H1 (cell line): ENCODE measurements around the gene ALDH7A1. TPM values are rescaled to one million over a fixed set of nuclear protein-coding genes. Genes with fewer than 3 reads are reported as not detected.

Experiments used
- CTCF ChIA-PET: fragments of 300-600 bp; sonication (Branson Sonifier 250); formaldehyde crosslinking; loops from one replicate; lab custom pipeline; 2021; ENCODE audit not compliant: partially characterized antibody; lab: Charles Lee
- POLR2A ChIA-PET: fragments of 300-600 bp; sonication (Branson Sonifier 250); formaldehyde crosslinking; loops from one replicate; lab custom pipeline; 2021; ENCODE audit warnings: inconsistent platforms; ENCODE audit not compliant: partially characterized antibody; lab: Charles Lee
- DNase-seq, 2 experiments: peaks; one replicate each; pipeline versions ENCODE4 v3.0.0 to v3.0.0-alpha.2; 2010 to 2022; ENCODE audit warnings: low spot score in 2 of 2, low read depth in 1 of 2, mixed read lengths in 1 of 2
- FAIRE-seq: peaks from 2 replicates; lab custom pipeline; 2011; peaks lifted over from hg19 to GRCh38; lab: Jason Lieb, UNC
- H2AFZ ChIP-seq: 2 replicates; pipeline ENCODE4 v1.8.1; 2012; ENCODE audit warnings: low read length, inconsistent platforms
- H2AK5ac ChIP-seq: 2 replicates; pipeline ENCODE4 v1.6.1; 2013; ENCODE audit warnings: low read depth, low read length
- H2BK120ac ChIP-seq: replicated peaks from 2 replicates; pipeline ENCODE3; 2013; ENCODE audit warnings: low read depth, low read length, inconsistent platforms
- H2BK12ac ChIP-seq: 2 replicates; pipeline ENCODE4 v1.6.1; 2013; ENCODE audit warnings: low read depth, low read length
- H2BK15ac ChIP-seq: 2 replicates; pipeline ENCODE4 v1.6.1; 2013; ENCODE audit warnings: low read length
- H2BK20ac ChIP-seq: 2 replicates; pipeline ENCODE4 v1.6.1; 2013; ENCODE audit warnings: low read length
- H2BK5ac ChIP-seq: 2 replicates; pipeline ENCODE4 v1.6.1; 2013; ENCODE audit warnings: low read depth, low read length
- H3K14ac ChIP-seq: 2 replicates; pipeline ENCODE4 v1.6.1; 2013; ENCODE audit warnings: inconsistent platforms; ENCODE audit not compliant: insufficient read length
- H3K18ac ChIP-seq: 2 replicates; pipeline ENCODE4 v1.6.1; 2013; ENCODE audit warnings: low read length; ENCODE audit errors: extremely low read depth
- H3K23ac ChIP-seq: 2 replicates; pipeline ENCODE4 v1.6.1; 2013; ENCODE audit warnings: inconsistent platforms; ENCODE audit not compliant: insufficient read length
- H3K23me2 ChIP-seq: 2 replicates; pipeline ENCODE4 v1.6.1; 2013; ENCODE audit warnings: low read depth, low read length
- H3K27ac ChIP-seq: 2 replicates; pipeline ENCODE4 v1.6.1; 2011; ENCODE audit warnings: low read depth, low read length, inconsistent platforms
- H3K27me3 ChIP-seq, 4 experiments: replicated peaks in 1 of 4; 1 replicate in 1 of 4; 2 replicates in 3 of 4; pipeline versions ENCODE4 v1.6.1 to v1.8.1; 2011 to 2013; ENCODE audit warnings: low read length in 3 of 4, mild to moderate bottlenecking in 3 of 4, inconsistent platforms in 2 of 4, mixed read lengths in 2 of 4, moderate library complexity in 1 of 4; ENCODE audit not compliant: control insufficient read depth in 3 of 4, insufficient read depth in 3 of 4; ENCODE audit errors: extremely low read depth in 1 of 4
- H3K36me3 ChIP-seq, 4 experiments: 2 replicates each; pipeline versions ENCODE4 v1.6.1 to v1.8.1; 2011 to 2013; ENCODE audit warnings: mild to moderate bottlenecking in 4 of 4, low read length in 3 of 4, moderate library complexity in 2 of 4, control low read depth in 1 of 4, inconsistent platforms in 1 of 4; ENCODE audit not compliant: insufficient read depth in 4 of 4, control insufficient read depth in 2 of 4
- H3K4ac ChIP-seq: replicated peaks from 2 replicates; pipeline ENCODE3; 2013; ENCODE audit warnings: low read length, low read depth, mixed read lengths, inconsistent platforms; ENCODE audit not compliant: insufficient read length
- H3K4me1 ChIP-seq, 4 experiments: replicated peaks in 1 of 4; 1 replicate in 1 of 4; 2 replicates in 3 of 4; pipeline versions ENCODE4 v1.6.1 to v1.8.1; 2011 to 2013; ENCODE audit warnings: low read length in 3 of 4, inconsistent platforms in 2 of 4, mixed read lengths in 1 of 4; ENCODE audit not compliant: insufficient read depth in 4 of 4, control insufficient read depth in 3 of 4
- H3K4me2 ChIP-seq, 2 experiments: 2 replicates each; pipeline versions ENCODE4 v1.6.1 to v1.8.1; 2011 to 2013; ENCODE audit warnings: low read depth in 2 of 2, low read length in 2 of 2, control low read depth in 1 of 2, inconsistent platforms in 1 of 2, mild to moderate bottlenecking in 1 of 2; ENCODE audit not compliant: insufficient read depth in 1 of 2
- H3K4me3 ChIP-seq, 4 experiments: fragments of 200-600, 300-600 bp in 1 of 4; sonication (generic), shearing (Covaris generic), sonication (Bioruptor Twin) in 1 of 4; 2 replicates each; pipeline versions ENCODE4 v1.5.1 to v1.8.1; 2011 to 2016; ENCODE audit warnings: low read length in 4 of 4, low read depth in 3 of 4, control low read depth in 2 of 4, inconsistent platforms in 2 of 4, mild to moderate bottlenecking in 2 of 4, mixed read lengths in 1 of 4, moderate library complexity in 1 of 4; ENCODE audit not compliant: insufficient read depth in 2 of 4; ENCODE audit errors: extremely low read depth in 1 of 4
- H3K56ac ChIP-seq: replicated peaks from 2 replicates; pipeline ENCODE3; 2013; ENCODE audit warnings: low read depth, mild to moderate bottlenecking, mixed read lengths, low read length, inconsistent platforms; ENCODE audit not compliant: insufficient read length
- H3K79me1 ChIP-seq: 2 replicates; pipeline ENCODE4 v1.6.1; 2013; ENCODE audit warnings: low read depth, low read length, control low read depth
- H3K79me2 ChIP-seq, 2 experiments: 2 replicates each; pipeline versions ENCODE4 v1.6.1 to v1.8.1; 2012 to 2013; ENCODE audit warnings: low read length in 2 of 2, mild to moderate bottlenecking in 2 of 2, inconsistent platforms in 1 of 2; ENCODE audit not compliant: insufficient read depth in 2 of 2, control insufficient read depth in 1 of 2
- H3K9ac ChIP-seq, 4 experiments: replicated peaks in 1 of 4; 1 replicate in 1 of 4; 2 replicates in 3 of 4; pipeline versions ENCODE4 v1.6.1 to v1.8.1; 2011 to 2013; ENCODE audit warnings: low read depth in 3 of 4, low read length in 3 of 4, control low read depth in 2 of 4, mild to moderate bottlenecking in 2 of 4, moderate library complexity in 2 of 4, inconsistent platforms in 1 of 4; ENCODE audit errors: extremely low read depth in 1 of 4
- H3K9me3 ChIP-seq, 2 experiments: 2 replicates each; pipeline versions ENCODE4 v1.6.1 to v1.8.1; 2012 to 2013; ENCODE audit warnings: mild to moderate bottlenecking in 2 of 2, moderate library complexity in 2 of 2, control low read depth in 1 of 2, inconsistent platforms in 1 of 2, low read depth in 1 of 2, low read length in 1 of 2, mixed read lengths in 1 of 2; ENCODE audit not compliant: insufficient read depth in 2 of 2
- H4K20me1 ChIP-seq, 2 experiments: replicated peaks in 1 of 2; 2 replicates each; pipeline versions ENCODE3 to v1.8.1; 2011 to 2013; ENCODE audit warnings: inconsistent platforms in 2 of 2, low read length in 2 of 2, mild to moderate bottlenecking in 1 of 2; ENCODE audit not compliant: insufficient read depth in 2 of 2, control insufficient read depth in 1 of 2
- H4K5ac ChIP-seq: 2 replicates; pipeline ENCODE4 v1.6.1; 2013; ENCODE audit warnings: low read length, low read depth, mixed read lengths, inconsistent platforms; ENCODE audit not compliant: insufficient read length
- H4K8ac ChIP-seq: 2 replicates; pipeline ENCODE4 v1.8.0; 2013; ENCODE audit warnings: mild to moderate bottlenecking, moderate library complexity, low read length, inconsistent platforms; ENCODE audit not compliant: insufficient read depth; ENCODE audit errors: extremely low read depth
- H4K91ac ChIP-seq: replicated peaks from 2 replicates; pipeline ENCODE3; 2013; ENCODE audit warnings: low read length, mixed read lengths, inconsistent platforms; ENCODE audit not compliant: insufficient read length
- CBX5 ChIP-seq: fragments of 300-800, 300-1000 bp; sonication (generic); IDR thresholded peaks from 2 replicates; pipeline ENCODE4 v1.7.1; 2016; ENCODE audit warnings: antibody characterized with exemption, low read length, low read depth
- SP1 ChIP-seq: IDR thresholded peaks from 2 replicates; pipeline ENCODE4 v1.6.1; 2011; ENCODE audit warnings: low read depth, low read length
- WGBS, 2 experiments: shearing (Covaris generic) in 1 of 2; methylation state at CpG; one replicate each; pipeline versions ENCODE4 v1.1.6 to v1.1.7; 2013 to 2015; ENCODE audit warnings: low lambda C conversion rate in 2 of 2, mixed read lengths in 2 of 2, inconsistent platforms in 1 of 2, low coverage in 1 of 2, missing lambda C conversion rate in 1 of 2; ENCODE audit not compliant: insufficient replicate concordance in 2 of 2, insufficient coverage in 1 of 2, insufficient read length in 1 of 2; ENCODE audit errors: extremely low coverage in 1 of 2, missing lambda C conversion rate in 1 of 2; 5-methylcytosine and 5-hydroxymethylcytosine counted together
- polyA plus RNA-seq, 7 experiments: library from polyadenylated mRNA; depleted of rRNA in 3 of 7; stranded (reverse) in 5 of 7; unstranded in 2 of 7; fragments of >200 nt in 5 of 7; fragments of 200-250 nt in 2 of 7; gene quantifications; 1 replicate in 5 of 7; 2 replicates in 1 of 7; 4 replicates in 1 of 7; pipeline versions ENCODE4 v1.2.1 to v1.2.3, GENCODE V29; 2011 to 2013; ENCODE audit warnings: missing spikeins in 2 of 7, mixed read lengths in 2 of 7
- total RNA-seq: library from RNA; stranded (reverse); fragmentation: NEBNext Ultra II Directional; extraction: Animal tissue kit (Norgen Biotek cat#: 25700); gene quantifications from 2 replicates; pipeline ENCODE4 v1.2.1, GENCODE V29; 2021

The ALDH7A1 gene
- total and polyA plus RNA-seq, 2 of the 8 experiments (the other 6 are each of a cell fraction or from before 2014, with no cell fraction given): 99.6 to 225 TPM

- H2BK120ac ChIP-seq: no peak overlapping the region
- H3K18ac ChIP-seq: no peak overlapping the region
- CTCF ChIA-PET: interaction anchor here (0.5 to 7.2 kb wide), 11 partner anchors 9 to 204 kb away, joined by 3 to 125 read pairs (median 5); no protein-coding TSS in a partner anchor
- no peak overlapping the region for H2BK12ac ChIP-seq
- no peaks in the 10 kb centered on the region for H3K79me1 ChIP-seq
- H3K23ac ChIP-seq: no peak overlapping the region
- peaks cover 5 to 30% (median 16%) of the 10 kb centered on the region in 4 experiments; a peak in 7 of 8 replicates for H3K36me3 ChIP-seq
- peaks cover 0 to 2% (median under 1%) of the 10 kb centered on the region in 4 experiments; a peak in 3 of 7 replicates for H3K4me1 ChIP-seq
- no peak overlapping the region for H2AFZ ChIP-seq
- no peak overlapping the region for H2BK15ac ChIP-seq
- no peak overlapping the region for H3K4ac ChIP-seq
- H3K9ac ChIP-seq: no peak overlapping the region
- H3K4me3 ChIP-seq: no peak overlapping the region
- H4K8ac ChIP-seq: no peak overlapping the region
- H3K79me2 ChIP-seq: no peaks in the 10 kb centered on the region
- no peak overlapping the region for H3K56ac ChIP-seq
- no peak overlapping the region for H2AK5ac ChIP-seq
- DNase-seq (peak in 1 of 2 experiments; percentile 30), FAIRE-seq (no peak)
- no peak overlapping the region for H3K27ac ChIP-seq
- no peak for TF ChIP-seq CBX5
- TF ChIP-seq SP1: no peak
- H3K14ac ChIP-seq: no peak overlapping the region
- no peak overlapping the region for H4K91ac ChIP-seq
- no peak overlapping the region for H2BK5ac ChIP-seq
- H3K23me2 ChIP-seq: no peaks in the 10 kb centered on the region
- no peaks in the 10 kb centered on the region for H3K27me3 ChIP-seq
- H2BK20ac ChIP-seq: no peak overlapping the region
- 47% methylated on average over 2 of the region's 2 CpGs; no CpG with 5 or more reads in 1 of the 2 experiments for WGBS, 2 experiments
- H3K4me2 ChIP-seq: no peak overlapping the region
- POLR2A ChIA-PET: interaction anchor here (0.5 to 1.7 kb wide), 5 partner anchors 21 to 901 kb away, joined by 3 to 6 read pairs (median 3); partner anchors contain the start of gene ALDH7A1
- H3K9me3 ChIP-seq: no peaks in the 10 kb centered on the region
- H4K5ac ChIP-seq: no peak overlapping the region
- H4K20me1 ChIP-seq: peaks cover 0 to 1% of the 10 kb centered on the region in 2 experiments
Observed at GRCh38 chr5:126542441-126542840, 52.6 kb downstream of the ALDH7A1 start.
